Fibroblast of lung (primary cell): ENCODE results near the gene DYSF. TPM values are rescaled to one million over a fixed set of nuclear protein-coding genes. Genes with fewer than 3 reads are reported as not detected.

Source experiments
- DNase-seq, 2 donors: peaks; one replicate each; pipeline versions ENCODE4 v3.0.0 to v3.0.0-alpha.2; 2010; ENCODE audit warnings: low read depth in 2 of 2
- H2AFZ ChIP-seq: 2 replicates; pipeline ENCODE4 v1.5.1; 2012; ENCODE audit warnings: low read length, control low read depth, inconsistent platforms
- H3K27ac ChIP-seq: 2 replicates; pipeline ENCODE4 v1.5.1; 2011; ENCODE audit warnings: low read length, control low read depth; ENCODE audit not compliant: insufficient read depth
- H3K27me3 ChIP-seq: 2 replicates; pipeline ENCODE4 v1.5.1; 2011; ENCODE audit warnings: mild to moderate bottlenecking, low read length; ENCODE audit not compliant: control insufficient read depth, insufficient read depth
- H3K36me3 ChIP-seq: 2 replicates; pipeline ENCODE4 v1.5.1; 2011; ENCODE audit warnings: low read length; ENCODE audit not compliant: control insufficient read depth, insufficient read depth
- H3K4me1 ChIP-seq: 2 replicates; pipeline ENCODE4 v1.5.1; 2011; ENCODE audit warnings: low read length; ENCODE audit not compliant: control insufficient read depth, insufficient read depth; ENCODE audit errors: extremely low read depth
- H3K4me2 ChIP-seq: 2 replicates; pipeline ENCODE4 v1.5.1; 2011; ENCODE audit warnings: low read length, control low read depth; ENCODE audit not compliant: insufficient read depth; ENCODE audit errors: extremely low read depth
- H3K4me3 ChIP-seq, 4 experiments: fragments of 200-600 bp in 1 of 4; sonication (generic) in 1 of 4; replicated peaks in 1 of 4; 2 replicates each; pipeline ENCODE4 v1.5.1; 2011 to 2016; ENCODE audit warnings: low read length in 4 of 4, low read depth in 3 of 4, mild to moderate bottlenecking in 3 of 4, control low read depth in 2 of 4, inconsistent platforms in 1 of 4, mixed read lengths in 1 of 4; ENCODE audit not compliant: insufficient read depth in 1 of 4; ENCODE audit errors: control extremely low read depth in 1 of 4
- H3K79me2 ChIP-seq: 2 replicates; pipeline ENCODE4 v1.5.1; 2012; ENCODE audit warnings: mild to moderate bottlenecking, low read length, inconsistent platforms; ENCODE audit not compliant: control insufficient read depth, insufficient read depth
- H3K9ac ChIP-seq: 2 replicates; pipeline ENCODE4 v1.5.1; 2011; ENCODE audit warnings: mild to moderate bottlenecking, low read length, control low read depth; ENCODE audit not compliant: insufficient read depth
- H3K9me3 ChIP-seq: 2 replicates; pipeline ENCODE4 v1.5.1; 2012; ENCODE audit warnings: low read depth, low read length; ENCODE audit not compliant: control insufficient read depth, insufficient read depth
- H4K20me1 ChIP-seq: 2 replicates; pipeline ENCODE4 v1.5.1; 2011; ENCODE audit warnings: low read length; ENCODE audit not compliant: control insufficient read depth, insufficient read depth; ENCODE audit errors: extremely low read depth
- EZH2 ChIP-seq: IDR thresholded peaks from 2 replicates; pipeline ENCODE4 v1.5.1; 2012; ENCODE audit warnings: low read length, control low read depth, mild to moderate bottlenecking; ENCODE audit errors: missing control alignments
- polyA plus RNA-seq, 2 donors: library from polyadenylated mRNA; depleted of rRNA in 1 of 2; stranded (reverse) in 1 of 2; unstranded in 1 of 2; fragments of >200 nt; gene quantifications; 2 replicates each; pipeline ENCODE4 v1.2.1, GENCODE V29; 2011 to 2012; ENCODE audit warnings: missing spikeins in 1 of 2
- total RNA-seq: library from RNA; depleted of rRNA; stranded (reverse); fragments of >200 nt; gene quantifications from 2 replicates; pipeline ENCODE4 v1.2.1, GENCODE V29; 2014
- TF ChIP-seq, protein P1 (sequence below), 2 donors: IDR thresholded peaks in 1 of 2; conservative IDR thresholded peaks in 1 of 2; 1 replicate in 1 of 2; 2 replicates in 1 of 2; pipeline ENCODE4 v1.5.1; 2011 to 2012; ENCODE audit warnings: low read length in 2 of 2, control low read depth in 1 of 2, inconsistent platforms in 1 of 2, low read depth in 1 of 2, mild to moderate bottlenecking in 1 of 2

Gene DYSF
- total and polyA plus RNA-seq, 2 donors (not counting 1 experiment from before 2014, with no cell fraction given), result under 0.01 to 0.67 TPM

DNA sequence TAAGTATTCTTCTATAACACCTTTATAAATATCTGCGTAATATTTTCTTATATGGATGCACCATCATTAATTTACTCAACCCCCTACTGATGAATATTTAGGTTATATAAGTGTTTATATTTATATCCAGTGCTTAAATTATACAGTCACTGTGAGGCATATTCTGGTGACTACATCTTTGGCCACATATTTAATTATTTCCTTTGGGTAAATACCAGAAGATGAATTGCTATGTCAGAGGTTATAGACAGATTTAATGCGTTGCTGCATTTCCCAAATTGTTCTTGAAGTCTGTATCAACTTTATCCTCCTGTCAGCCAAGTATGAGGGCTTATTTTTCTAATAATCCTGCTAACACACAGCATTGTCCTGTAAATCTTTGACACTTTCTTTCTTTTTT is 18.7 kb downstream of the DYSF start:
- no peak overlapping the region for H3K27ac ChIP-seq
- no peak overlapping the region for H3K4me3 ChIP-seq
- no peak for DNase-seq
- no peaks in the 10 kb centered on the region for H4K20me1 ChIP-seq
- no peak overlapping the region for H2AFZ ChIP-seq
- H3K4me2 ChIP-seq, result no peak overlapping the region
- no peaks in the 10 kb centered on the region for H3K36me3 ChIP-seq
- peaks cover 2% of the 10 kb centered on the region for H3K4me1 ChIP-seq
- H3K27me3 ChIP-seq, result peaks cover 16% of the 10 kb centered on the region
- H3K79me2 ChIP-seq, result no peaks in the 10 kb centered on the region
- H3K9ac ChIP-seq, result no peak overlapping the region
- no peak for TF ChIP-seq EZH2
- no peaks in the 10 kb centered on the region for H3K9me3 ChIP-seq

DNA sequence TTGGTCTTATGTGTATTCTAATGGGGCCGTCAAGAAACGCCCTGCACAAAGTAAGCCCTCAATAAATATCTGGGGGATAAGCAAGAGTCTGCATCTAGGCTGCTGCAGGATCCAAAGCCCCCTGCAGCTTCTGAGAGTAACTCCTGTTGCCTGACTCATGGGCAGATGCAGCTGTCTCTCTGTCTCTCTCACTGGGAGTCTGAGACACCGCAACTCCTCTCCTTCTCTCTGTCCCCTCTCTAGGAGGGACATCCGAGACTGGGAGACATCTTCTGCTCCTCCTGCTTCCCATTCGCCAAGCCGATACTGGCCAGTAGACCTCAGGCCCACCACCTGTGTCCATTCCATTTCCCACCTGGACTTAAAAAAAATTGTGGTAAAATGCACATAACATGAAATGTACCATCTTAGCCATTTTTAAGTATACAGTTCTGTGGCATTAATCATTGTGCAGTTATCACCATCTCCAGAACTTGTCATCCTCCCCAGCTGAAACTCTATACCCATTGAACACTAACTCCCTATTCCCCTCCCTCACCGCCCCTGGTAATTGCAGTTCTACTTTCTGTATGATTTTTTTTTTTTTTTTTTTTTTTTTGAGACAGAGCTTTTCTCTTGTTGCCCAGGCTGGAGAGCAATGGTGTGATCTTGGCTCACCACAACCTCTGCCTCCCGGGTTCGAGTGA is 20.1 kb downstream of the DYSF start:
- H3K27ac ChIP-seq, result no peak overlapping the region

DNA sequence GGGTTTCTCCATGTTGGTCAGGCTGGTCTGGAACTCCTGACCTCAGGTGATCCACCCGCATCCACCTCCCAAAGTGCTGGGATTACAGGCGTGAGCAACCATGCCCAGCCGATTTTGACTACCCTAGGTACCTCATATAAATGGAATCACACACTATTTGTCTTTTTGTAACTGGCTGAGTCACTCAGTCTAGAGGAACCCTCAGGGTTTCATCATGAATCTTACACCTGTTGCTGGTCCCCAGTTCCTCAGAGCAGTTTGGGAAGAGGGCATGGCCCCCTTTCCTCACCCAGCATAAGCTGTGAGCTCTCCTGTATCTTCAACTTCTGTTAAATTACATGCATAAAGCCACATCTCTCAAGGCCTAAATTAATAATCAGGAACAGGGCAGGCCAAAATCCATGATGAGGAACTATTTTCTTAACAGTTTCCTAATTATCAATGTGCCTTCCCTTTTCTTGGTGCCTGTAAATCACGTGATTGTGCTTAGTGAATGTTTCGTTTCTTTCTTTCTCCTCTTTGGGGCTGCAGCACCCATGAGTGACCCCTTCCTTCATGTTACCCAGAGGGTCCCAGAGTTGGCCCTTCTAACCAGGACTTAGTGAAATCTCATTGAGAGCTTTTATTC is 20.9 kb downstream of the DYSF start:
- DNase-seq, result no peak
- TF ChIP-seq, protein P1, sequence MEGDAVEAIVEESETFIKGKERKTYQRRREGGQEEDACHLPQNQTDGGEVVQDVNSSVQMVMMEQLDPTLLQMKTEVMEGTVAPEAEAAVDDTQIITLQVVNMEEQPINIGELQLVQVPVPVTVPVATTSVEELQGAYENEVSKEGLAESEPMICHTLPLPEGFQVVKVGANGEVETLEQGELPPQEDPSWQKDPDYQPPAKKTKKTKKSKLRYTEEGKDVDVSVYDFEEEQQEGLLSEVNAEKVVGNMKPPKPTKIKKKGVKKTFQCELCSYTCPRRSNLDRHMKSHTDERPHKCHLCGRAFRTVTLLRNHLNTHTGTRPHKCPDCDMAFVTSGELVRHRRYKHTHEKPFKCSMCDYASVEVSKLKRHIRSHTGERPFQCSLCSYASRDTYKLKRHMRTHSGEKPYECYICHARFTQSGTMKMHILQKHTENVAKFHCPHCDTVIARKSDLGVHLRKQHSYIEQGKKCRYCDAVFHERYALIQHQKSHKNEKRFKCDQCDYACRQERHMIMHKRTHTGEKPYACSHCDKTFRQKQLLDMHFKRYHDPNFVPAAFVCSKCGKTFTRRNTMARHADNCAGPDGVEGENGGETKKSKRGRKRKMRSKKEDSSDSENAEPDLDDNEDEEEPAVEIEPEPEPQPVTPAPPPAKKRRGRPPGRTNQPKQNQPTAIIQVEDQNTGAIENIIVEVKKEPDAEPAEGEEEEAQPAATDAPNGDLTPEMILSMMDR (conservative IDR thresholded peaks at IDR 0.05 in 1 of 2, IDR thresholded peaks at IDR 0.05 in 1 of 2; ENCODE audit: low read depth in 1 of 2, low read length in 2 of 2), result no peak
- no peak for TF ChIP-seq EZH2
- Histone ChIP-seq H3K36me3 (no peaks in the 10 kb centered on the region), H3K9ac (no peak overlapping the region), H3K27me3 (peaks cover 3% of the 10 kb centered on the region), H3K9me3 (no peaks in the 10 kb centered on the region), H3K4me1 (peaks cover 2% of the 10 kb centered on the region), H3K4me3 (no peak overlapping the region), H2AFZ (no peak overlapping the region), H3K27ac (no peak overlapping the region), H3K79me2 (no peaks in the 10 kb centered on the region), H4K20me1 (no peaks in the 10 kb centered on the region), H3K4me2 (no peak overlapping the region)

More for the DNA sequence above, 20.1 kb downstream of the DYSF start:
- H3K4me1 ChIP-seq, result peaks cover 2% of the 10 kb centered on the region
- H2AFZ ChIP-seq, result no peak overlapping the region
- H3K9ac ChIP-seq, result no peak overlapping the region
- H3K4me2 ChIP-seq, result no peak overlapping the region
- peaks cover 11% of the 10 kb centered on the region for H3K27me3 ChIP-seq
- no peaks in the 10 kb centered on the region for H4K20me1 ChIP-seq
- H3K79me2 ChIP-seq, result no peaks in the 10 kb centered on the region
- no peak for TF ChIP-seq EZH2
- TF ChIP-seq, protein P1 (conservative IDR thresholded peaks at IDR 0.05 in 1 of 2, IDR thresholded peaks at IDR 0.05 in 1 of 2; ENCODE audit: low read depth in 1 of 2, low read length in 2 of 2), result no peak
- no peak for DNase-seq
- H3K36me3 ChIP-seq, result no peaks in the 10 kb centered on the region
- no peak overlapping the region for H3K4me3 ChIP-seq
- no peaks in the 10 kb centered on the region for H3K9me3 ChIP-seq
